Activated CD4-positive, alpha-beta T cell treated with anti-CD3 and anti-CD28 coated beads for 36 hours (primary cell): ENCODE results near the gene ATG9A. TPM values are rescaled to one million over a fixed set of nuclear protein-coding genes. Genes with fewer than 3 reads are reported as not detected.

Source experiments
- ATAC-seq: fragments of 200-7000 bp; cut with Tn5 transposase; one replicate; pipeline ENCODE4 v1.10.0; 2021; ENCODE audit warnings: mild to moderate bottlenecking, moderate library complexity
- CTCF ChIA-PET: fragments of 350-600 bp; sonication (Branson Sonifier 250); formaldehyde crosslinking; loops from one replicate; lab custom pipeline; 2021; ENCODE audit warnings: antibody characterized with exemption; lab: Charles Lee
- POLR2A ChIA-PET: fragments of 350-600 bp; sonication (Branson Sonifier 250); formaldehyde crosslinking; loops from one replicate; lab custom pipeline; 2021; ENCODE audit warnings: antibody characterized with exemption, inconsistent platforms; lab: Charles Lee
- DNase-seq: peaks from one replicate; pipeline ENCODE4 v3.0.0-alpha.2; 2020
- H3K27ac Mint-ChIP-seq: one replicate; pipeline ENCODE4 v1.8.0; 2021; ENCODE audit warnings: mixed read lengths
- H3K27me3 Mint-ChIP-seq: one replicate; pipeline ENCODE4 v1.8.0; 2021; ENCODE audit warnings: mixed read lengths
- H3K36me3 Mint-ChIP-seq: one replicate; pipeline ENCODE4 v1.8.0; 2021; ENCODE audit warnings: low read depth, mixed read lengths
- H3K4me1 Mint-ChIP-seq: one replicate; pipeline ENCODE4 v1.8.0; 2021; ENCODE audit warnings: mixed read lengths
- H3K4me3 Mint-ChIP-seq: one replicate; pipeline ENCODE4 v1.8.0; 2021; ENCODE audit warnings: mild to moderate bottlenecking, moderate library complexity, mixed read lengths
- H3K9me3 Mint-ChIP-seq: one replicate; pipeline ENCODE4 v1.8.0; 2021; ENCODE audit warnings: low read depth, mixed read lengths
- intact Hi-C, 2 experiments: fragments of 100-400 bp; cut with DNase I in 1 of 2; cut with micrococcal nuclease in 1 of 2; formaldehyde crosslinking; loops; one replicate each; pipeline versions ENCODE4 v1.14.2 to v1.15.1; 2022 to 2024; cut with DNase I, micrococcal nuclease
- total RNA-seq, 2 experiments: library from RNA; stranded (reverse); gene quantifications; one replicate each; pipeline ENCODE4 v1.2.3, GENCODE V29; 2021

The ATG9A gene
- total RNA-seq: 10 to 100 TPM; 43.5 to 45.6 TPM

- intact Hi-C loops: loop anchor here (1.0 kb wide), 14 partner anchors 10 to 661 kb away; partner anchors contain the start of genes DNAJB2 (in 2 of the 2), GLB1L (in 2 of the 2), NHEJ1 (in 2 of the 2) and STK16 (in 2 of the 2)
- POLR2A ChIA-PET: interaction anchor here (0.6 to 2.3 kb wide), 10 partner anchors 16 to 158 kb away, joined by 3 to 24 read pairs (median 4); partner anchors contain the start of genes CNPPD1, DNAJB2, DNPEP and GLB1L
- peak; percentile 99 for DNase-seq
- H3K27me3 Mint-ChIP-seq: no peaks in the 10 kb centered on the region
- H3K36me3 Mint-ChIP-seq: peaks cover 74% of the 10 kb centered on the region
- peak within 1 kb of the TSS; percentile 98 for H3K27ac Mint-ChIP-seq
- CTCF ChIA-PET: interaction anchor here (0.9 to 2.3 kb wide), 13 partner anchors 10 to 188 kb away, joined by 3 to 13 read pairs (median 6); partner anchors contain the start of genes ABCB6, CFAP65, DNAJB2 and GLB1L
- peak; percentile 98 for ATAC-seq
- peaks cover 34% of the 10 kb centered on the region for H3K4me1 Mint-ChIP-seq
- H3K4me3 Mint-ChIP-seq: peak within 1 kb of the TSS; percentile 98
- no peaks in the 10 kb centered on the region for H3K9me3 Mint-ChIP-seq
Measured at GRCh38 chr2:219229305-219230058, at the start of gene ATG9A, which contains the start of gene ANKZF1. Gene ATG9A, minus strand, starts transcription at chr2:219229636. Its CDS starts 1,612 bp downstream, at chr2:219228024. Gene ANKZF1, plus strand, starts transcription at chr2:219229806. Its CDS starts 452 bp downstream, at chr2:219230258.

- DNase-seq: no peak
- H3K27ac Mint-ChIP-seq: peak overlapping the region; percentile 93
Measured at GRCh38 chr2:219278655-219279150, 49.3 kb upstream of the ATG9A start.

GRCh38 chr2:219277703-219278654 is 48.5 kb upstream of the ATG9A start:
- peak overlapping the region; percentile 96 for H3K4me3 Mint-ChIP-seq
- no peaks in the 10 kb centered on the region for H3K9me3 Mint-ChIP-seq
- CTCF ChIA-PET: interaction anchor here (0.6 to 15.5 kb wide), 26 partner anchors 9 to 660 kb away, joined by 3 to 257 read pairs (median 3); partner anchors contain the start of genes ANKZF1, CNPPD1, GLB1L and STK16
- peak; percentile 8 for ATAC-seq
- peaks cover 7% of the 10 kb centered on the region for H3K36me3 Mint-ChIP-seq
- intact Hi-C loops: loop anchor here in 1 of 2 experiments (1.0 to 5.0 kb wide), 4 partner anchors 20 to 991 kb away; partner anchors contain the start of genes ABCB6 and ZFAND2B
- peak overlapping the region; percentile 93 for H3K27ac Mint-ChIP-seq
- POLR2A ChIA-PET: interaction anchor here (0.6 to 2.6 kb wide), 10 partner anchors 24 to 619 kb away, joined by 3 to 33 read pairs (median 4); partner anchors contain the start of genes ANKZF1, ATG9A, BCS1L and DNPEP
- peak; percentile 86 for DNase-seq
- no peaks in the 10 kb centered on the region for H3K27me3 Mint-ChIP-seq
- peaks cover 37% of the 10 kb centered on the region for H3K4me1 Mint-ChIP-seq

More at GRCh38 chr2:219278655-219279150, 49.3 kb upstream of the ATG9A start:
- ChIA-PET CTCF (interaction anchor here (0.8 to 15.5 kb wide), 20 partner anchors 8 to 281 kb away, joined by 3 to 257 read pairs (median 4); partner anchors contain the start of genes ANKZF1, CNPPD1, GLB1L and STK16), POLR2A (interaction anchor here (0.6 to 2.6 kb wide), 10 partner anchors 16 to 619 kb away, joined by 3 to 33 read pairs (median 4); partner anchors contain the start of genes ANKZF1, ATG9A, BCS1L and TUBA4A)
- Mint-ChIP-seq H3K27me3 (no peaks in the 10 kb centered on the region), H3K4me3 (peak overlapping the region; percentile 96), H3K4me1 (peaks cover 37% of the 10 kb centered on the region), H3K9me3 (no peaks in the 10 kb centered on the region), H3K36me3 (peaks cover 10% of the 10 kb centered on the region)
- no peak for ATAC-seq
- intact Hi-C loops: loop anchor here (1.0 to 5.0 kb wide), 19 partner anchors 16 to 991 kb away; partner anchors contain the start of genes ABCB6 (in 2 of the 2), ANKZF1 (in 2 of the 2), ATG9A (in 2 of the 2) and TUBA4A (in 2 of the 2)

- CTCF ChIA-PET: interaction anchor here (0.9 to 15.5 kb wide), 8 partner anchors 13 to 233 kb away, joined by 3 to 257 read pairs (median 4); partner anchors contain the start of genes TUBA4A and TUBA4B
- intact Hi-C loops: no loop called here
- Mint-ChIP-seq H3K27me3 (no peaks in the 10 kb centered on the region), H3K27ac (no peak overlapping the region), H3K36me3 (no peaks in the 10 kb centered on the region), H3K9me3 (no peaks in the 10 kb centered on the region), H3K4me1 (peaks cover 20% of the 10 kb centered on the region), H3K4me3 (no peak overlapping the region)
- POLR2A ChIA-PET: no interaction called here
- DNase-seq (no peak), ATAC-seq (no peak)
Measured at GRCh38 chr2:219274361-219274921, 45.0 kb upstream of the ATG9A start.

GRCh38 chr2:219273937-219274336 is 44.5 kb upstream of the ATG9A start:
- CTCF ChIA-PET: interaction anchor here (0.9 to 15.5 kb wide), 7 partner anchors 20 to 232 kb away, joined by 3 to 257 read pairs (median 4); partner anchors contain the start of genes TUBA4A and TUBA4B
- Mint-ChIP-seq H3K4me1 (peaks cover 19% of the 10 kb centered on the region), H3K36me3 (no peaks in the 10 kb centered on the region), H3K27ac (no peak overlapping the region), H3K4me3 (no peak overlapping the region), H3K9me3 (no peaks in the 10 kb centered on the region), H3K27me3 (no peaks in the 10 kb centered on the region)
- DNase-seq (no peak), ATAC-seq (no peak)
- POLR2A ChIA-PET: interaction anchor here (0.6 kb wide), 1 partner anchor 21 kb away, joined by 3 read pairs; no protein-coding TSS in a partner anchor
- intact Hi-C loops: no loop called here

- Mint-ChIP-seq H3K9me3 (no peaks in the 10 kb centered on the region), H3K4me3 (no peak overlapping the region), H3K27ac (no peak overlapping the region), H3K36me3 (no peaks in the 10 kb centered on the region), H3K27me3 (no peaks in the 10 kb centered on the region), H3K4me1 (peaks cover 10% of the 10 kb centered on the region)
- ChIA-PET CTCF (interaction anchor here (0.8 to 15.5 kb wide), 2 partner anchors 23 to 77 kb away, joined by 3 to 257 read pairs; no protein-coding TSS in a partner anchor), POLR2A (no interaction called here)
- no peak for DNase-seq
- intact Hi-C loops: no loop called here
- ATAC-seq: no peak
Measured at GRCh38 chr2:219272995-219273394, 43.6 kb upstream of the ATG9A start.

- Mint-ChIP-seq H3K4me1 (peaks cover 3% of the 10 kb centered on the region), H3K27me3 (no peaks in the 10 kb centered on the region), H3K9me3 (no peaks in the 10 kb centered on the region), H3K27ac (no peak overlapping the region), H3K36me3 (no peaks in the 10 kb centered on the region), H3K4me3 (no peak overlapping the region)
- intact Hi-C loops: no loop called here
- CTCF ChIA-PET: interaction anchor here (15.5 kb wide), 1 partner anchor 23 kb away, joined by 257 read pairs; no protein-coding TSS in a partner anchor
- no peak for DNase-seq
- ATAC-seq: no peak
- POLR2A ChIA-PET: no interaction called here
Measured at GRCh38 chr2:219272356-219272755, 42.9 kb upstream of the ATG9A start.

GRCh38 chr2:219271021-219271420 is 41.6 kb upstream of the ATG9A start:
- ChIA-PET CTCF (no interaction called here), POLR2A (no interaction called here)
- Mint-ChIP-seq H3K36me3 (no peaks in the 10 kb centered on the region), H3K4me1 (no peaks in the 10 kb centered on the region), H3K27ac (no peak overlapping the region), H3K4me3 (no peak overlapping the region), H3K9me3 (no peaks in the 10 kb centered on the region), H3K27me3 (no peaks in the 10 kb centered on the region)
- intact Hi-C loops: no loop called here
- ATAC-seq (no peak), DNase-seq (no peak)

GRCh38 chr2:219270055-219270372 is 40.6 kb upstream of the ATG9A start:
- DNase-seq (no peak), ATAC-seq (no peak)
- no peaks in the 10 kb centered on the region for H3K4me1 Mint-ChIP-seq
- no peaks in the 10 kb centered on the region for H3K9me3 Mint-ChIP-seq
- no peak overlapping the region for H3K27ac Mint-ChIP-seq
- POLR2A ChIA-PET: no interaction called here
- no peak overlapping the region for H3K4me3 Mint-ChIP-seq
- intact Hi-C loops: no loop called here
- H3K27me3 Mint-ChIP-seq: no peaks in the 10 kb centered on the region
- no peaks in the 10 kb centered on the region for H3K36me3 Mint-ChIP-seq
- CTCF ChIA-PET: no interaction called here
